GM12864 (cell line): ENCODE measurements around the gene PPP1R9A.

ENCODE experiments used
- DNase-seq: peaks from one replicate; pipeline ENCODE4 v3.0.0-alpha.2; 2011; ENCODE audit warnings: low read depth
- H3K4me3 ChIP-seq: 2 replicates; pipeline ENCODE4 v1.5.1; 2011; ENCODE audit warnings: mild to moderate bottlenecking, low read depth, low read length, control low read depth
- CTCF ChIP-seq: IDR thresholded peaks from 2 replicates; pipeline ENCODE4 v1.5.1; 2011; ENCODE audit warnings: low read depth, mild to moderate bottlenecking, moderate library complexity, low read length, control low read depth, inconsistent platforms; ENCODE audit errors: missing control alignments

The PPP1R9A gene

GRCh38 chr7:95209788-95210187 lies 302.4 kb downstream of the PPP1R9A start:
- TF ChIP-seq CTCF, result no peak
- DNase-seq, result no peak
- no peak overlapping the region for H3K4me3 ChIP-seq

- no peak overlapping the region for H3K4me3 ChIP-seq
- no peak for DNase-seq
- no peak for TF ChIP-seq CTCF
These were observed 305.8 kb downstream of the PPP1R9A start for GRCh38 chr7:95213148-95213547.

GRCh38 chr7:95213809-95214492 lies 306.6 kb downstream of the PPP1R9A start:
- DNase-seq, result no peak
- no peak overlapping the region for H3K4me3 ChIP-seq
- TF ChIP-seq CTCF, result no peak

GRCh38 chr7:95219721-95220120 lies 312.3 kb downstream of the PPP1R9A start:
- no peak overlapping the region for H3K4me3 ChIP-seq
- no peak for DNase-seq
- TF ChIP-seq CTCF, result no peak

- DNase-seq, result no peak
- no peak for TF ChIP-seq CTCF
- no peak overlapping the region for H3K4me3 ChIP-seq
These were observed 312.9 kb downstream of the PPP1R9A start for GRCh38 chr7:95220328-95220727.

GRCh38 chr7:95225301-95225700 lies 317.9 kb downstream of the PPP1R9A start:
- H3K4me3 ChIP-seq, result no peak overlapping the region
- no peak for DNase-seq
- no peak for TF ChIP-seq CTCF

GRCh38 chr7:95229301-95229700 lies 321.9 kb downstream of the PPP1R9A start:
- no peak for DNase-seq
- TF ChIP-seq CTCF, result no peak

More at GRCh38 chr7:95229301-95229700, 321.9 kb downstream of the PPP1R9A start:
- H3K4me3 ChIP-seq, result no peak overlapping the region
